Muscle of leg (tissue), 11 donors: ENCODE results near the gene ALS2. TPM values are rescaled to one million over a fixed set of nuclear protein-coding genes. Genes with fewer than 3 reads are reported as not detected.
"Not testable (repeated sequence)": the region's sequence is repeated elsewhere in the genome, so short reads cannot be mapped to it uniquely, and the experiment has no call there.

Experiments
- DNase-seq: peaks from one replicate; pipeline ENCODE4 v3.0.0; 2013
- H3K27ac ChIP-seq: one replicate; pipeline ENCODE4 v1.5.1; 2013; ENCODE audit warnings: mild to moderate bottlenecking, low read length, control low read depth
- H3K27me3 ChIP-seq: one replicate; pipeline ENCODE4 v1.6.1; 2013; ENCODE audit warnings: low read length; ENCODE audit not compliant: control insufficient read depth, insufficient read depth
- H3K36me3 ChIP-seq: one replicate; pipeline ENCODE4 v1.6.1; 2013; ENCODE audit warnings: low read length; ENCODE audit not compliant: control insufficient read depth, insufficient read depth
- H3K4me1 ChIP-seq: one replicate; pipeline ENCODE4 v1.6.1; 2013; ENCODE audit warnings: low read length; ENCODE audit not compliant: control insufficient read depth, insufficient read depth
- H3K4me3 ChIP-seq: one replicate; pipeline ENCODE4 v1.5.1; 2013; ENCODE audit warnings: low read length, control low read depth
- H3K9me3 ChIP-seq: replicated peaks from 2 replicates; pipeline ENCODE4 v1.6.1; 2013; ENCODE audit warnings: low read depth, low read length; ENCODE audit not compliant: control insufficient read depth
- WGBS: methylation state at CpG from one replicate; pipeline ENCODE4 v1.1.5; 2013; ENCODE audit warnings: missing lambda C conversion rate; ENCODE audit not compliant: insufficient coverage; 5-methylcytosine and 5-hydroxymethylcytosine counted together
- polyA plus RNA-seq, 8 donors: library from polyadenylated mRNA; unstranded; fragments of 120-200 nt; gene quantifications; one replicate each; pipeline versions ENCODE4 v1.2.1 to v1.2.3, GENCODE V29; 2013; ENCODE audit warnings: inconsistent platforms in 1 of 8, low replicate concordance in 1 of 8; ENCODE audit not compliant: insufficient read length in 8 of 8, insufficient read depth in 1 of 8
- total RNA-seq: library from RNA; stranded (reverse); fragments of 120-200 nt; gene quantifications from one replicate; pipeline ENCODE4 v1.2.4, GENCODE V29; 2013

ALS2 gene
- total and polyA plus RNA-seq, 9 donors = 11.2 to 20.9 (median 14.8) TPM

DNA sequence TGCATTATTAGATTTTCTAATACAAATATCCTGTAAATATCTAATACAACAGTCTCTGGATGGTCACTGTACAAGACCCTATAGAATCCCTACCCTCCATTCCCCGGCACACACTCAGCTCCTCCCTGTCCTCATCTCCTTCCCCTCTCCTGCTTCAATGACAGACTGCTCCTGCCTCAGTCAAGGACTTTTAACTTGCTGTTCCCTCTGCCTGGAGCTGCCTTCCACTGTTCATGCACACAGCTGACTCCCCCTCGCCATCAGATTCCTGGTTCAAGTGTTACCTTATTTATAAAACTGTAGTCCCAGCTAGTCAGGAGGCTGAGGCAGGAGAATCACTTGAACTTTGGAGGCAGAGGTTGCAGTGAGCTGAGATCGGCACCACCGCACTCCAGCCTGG is 28.9 kb upstream of the ALS2 start:
- H3K9me3 ChIP-seq = no peaks in the 10 kb centered on the region
- H3K4me1 ChIP-seq = peaks cover 10% of the 10 kb centered on the region
- no peaks in the 10 kb centered on the region for H3K27me3 ChIP-seq
- no peak for DNase-seq
- H3K27ac ChIP-seq = no peak overlapping the region
- no peaks in the 10 kb centered on the region for H3K36me3 ChIP-seq
- 67% methylated on average over 1 of the region's 4 CpGs for WGBS
- no peak overlapping the region for H3K4me3 ChIP-seq

DNA sequence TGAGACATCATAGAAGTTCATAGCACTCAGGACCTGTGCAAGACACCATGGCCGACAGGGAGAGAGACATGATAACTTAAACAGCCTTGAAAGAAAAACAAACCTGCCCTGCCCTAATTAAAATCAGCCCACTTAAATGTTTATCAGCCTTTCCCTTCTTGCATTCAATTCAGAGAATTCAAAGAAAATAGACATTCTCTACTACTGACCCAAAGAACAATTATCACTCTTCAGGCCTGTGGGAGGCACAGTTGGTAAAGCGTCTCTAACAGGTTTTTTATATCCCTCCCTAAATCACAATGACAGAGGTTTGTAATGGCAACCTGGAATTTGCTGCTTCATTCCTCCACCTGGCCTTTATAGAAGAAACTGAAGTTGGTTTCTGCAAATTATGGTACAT is 27.3 kb upstream of the ALS2 start:
- Histone ChIP-seq H3K4me3 (no peak overlapping the region), H3K27ac (no peak overlapping the region)
- WGBS = no CpG with 5 or more reads among the region's 2 CpGs

DNA sequence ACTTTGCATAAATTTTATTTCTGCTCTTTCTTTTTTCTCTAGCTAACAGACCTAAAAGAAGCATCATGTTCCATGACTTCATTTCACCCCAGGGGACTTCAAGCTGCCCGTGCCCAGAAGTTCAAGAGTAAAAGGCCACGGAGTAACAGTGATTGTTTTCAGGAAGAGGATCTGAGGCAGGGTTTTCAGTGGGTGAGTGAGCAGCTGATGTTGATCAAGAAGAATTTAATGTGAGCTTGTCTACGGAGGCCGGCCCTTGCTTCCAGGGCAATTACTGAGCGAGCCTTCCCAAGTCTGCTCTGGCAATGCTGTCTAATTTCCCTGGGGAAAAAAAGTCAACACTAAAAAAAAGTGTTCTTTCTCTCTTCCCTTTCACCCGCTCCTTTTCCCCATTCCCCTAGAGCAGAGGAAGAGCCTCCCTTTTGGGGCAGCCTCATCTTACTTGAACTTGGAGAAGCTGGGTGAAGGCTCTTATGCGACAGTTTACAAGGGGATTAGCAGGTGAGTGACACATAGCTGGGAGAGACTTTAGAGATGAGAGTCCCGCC is 26.8 kb upstream of the ALS2 start:
- Histone ChIP-seq H3K9me3 (no peaks in the 10 kb centered on the region), H3K4me1 (peaks cover 10% of the 10 kb centered on the region), H3K36me3 (no peaks in the 10 kb centered on the region), H3K4me3 (no peak overlapping the region), H3K27ac (peak overlapping the region; percentile 54), H3K27me3 (no peaks in the 10 kb centered on the region)
- peak; percentile 94 for DNase-seq
- WGBS = 20% methylated on average over 1 of the region's 8 CpGs

More for the DNA sequence above, 27.3 kb upstream of the ALS2 start:
- DNase-seq = no peak
- Histone ChIP-seq H3K9me3 (no peaks in the 10 kb centered on the region), H3K27me3 (no peaks in the 10 kb centered on the region), H3K4me1 (peaks cover 10% of the 10 kb centered on the region), H3K36me3 (no peaks in the 10 kb centered on the region)

DNA sequence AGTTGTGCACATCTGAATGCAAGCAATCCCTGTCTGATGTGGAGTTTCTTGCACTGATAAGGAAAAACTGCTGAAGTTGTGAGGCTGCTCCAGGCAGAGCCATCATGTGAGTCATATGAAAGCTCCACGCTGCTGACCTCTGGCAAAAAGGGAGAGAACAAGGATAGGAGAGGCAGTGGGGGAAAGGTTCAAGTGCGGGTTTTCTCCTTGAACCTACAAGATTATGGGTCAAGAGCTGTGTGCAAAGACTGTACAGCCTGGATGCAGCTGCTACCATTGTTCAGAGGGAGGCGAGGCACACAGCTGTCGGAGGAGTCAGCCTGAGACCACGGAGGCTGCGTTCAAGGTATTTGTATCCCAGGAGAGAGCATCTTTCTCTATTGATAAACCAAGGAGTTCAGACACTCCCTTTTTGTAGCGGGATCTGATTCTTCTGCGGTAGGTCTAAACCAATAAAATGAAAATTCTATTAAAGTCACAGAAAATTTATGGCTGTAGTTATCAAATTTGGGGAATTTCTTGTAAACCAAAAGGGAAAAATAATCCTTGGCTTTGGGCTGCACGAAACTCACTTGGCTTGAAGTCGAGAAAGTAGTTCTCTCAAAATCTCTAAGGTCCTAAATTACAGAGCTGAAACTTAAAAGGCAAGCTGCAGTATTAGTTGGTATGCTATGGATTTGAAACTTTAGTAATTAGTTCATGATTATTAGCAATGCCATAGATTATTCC is 25.9 kb upstream of the ALS2 start, which contains the start of gene CDK15:
CDK15 (plus strand) TSS at position 96 of the 729 bp plus-strand sequence; CDS start at position 224, 128 bp downstream.
- DNase-seq = peak; percentile 71
- peak within 1 kb of the TSS; percentile 40 for H3K27ac ChIP-seq
- H3K4me3 ChIP-seq = no peak within 1 kb of the TSS
- peaks cover 10% of the 10 kb centered on the region for H3K4me1 ChIP-seq
- no peaks in the 10 kb centered on the region for H3K36me3 ChIP-seq
- H3K27me3 ChIP-seq = no peaks in the 10 kb centered on the region
- 22% methylated on average over 4 of the region's 10 CpGs for WGBS
- H3K9me3 ChIP-seq = no peaks in the 10 kb centered on the region

DNA sequence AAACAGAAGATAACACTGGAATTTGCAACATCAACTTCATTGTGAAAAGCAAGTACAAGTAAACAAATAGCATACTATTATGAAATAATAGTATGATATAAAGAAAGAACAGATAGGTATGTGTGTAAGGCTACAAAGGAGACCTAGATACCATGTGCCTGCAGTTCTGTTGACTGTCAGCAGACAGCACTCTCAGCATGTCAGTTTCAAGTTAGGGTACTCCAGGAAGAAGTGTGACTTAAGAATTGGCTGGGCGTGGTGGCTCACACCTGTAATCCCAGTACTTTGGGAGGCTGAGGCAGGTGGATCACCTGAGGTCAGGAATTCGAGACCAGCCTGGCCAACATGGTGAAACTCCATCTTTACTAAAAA is 18.2 kb upstream of the ALS2 start:
- not testable (repeated sequence) for H3K9me3 ChIP-seq

DNA sequence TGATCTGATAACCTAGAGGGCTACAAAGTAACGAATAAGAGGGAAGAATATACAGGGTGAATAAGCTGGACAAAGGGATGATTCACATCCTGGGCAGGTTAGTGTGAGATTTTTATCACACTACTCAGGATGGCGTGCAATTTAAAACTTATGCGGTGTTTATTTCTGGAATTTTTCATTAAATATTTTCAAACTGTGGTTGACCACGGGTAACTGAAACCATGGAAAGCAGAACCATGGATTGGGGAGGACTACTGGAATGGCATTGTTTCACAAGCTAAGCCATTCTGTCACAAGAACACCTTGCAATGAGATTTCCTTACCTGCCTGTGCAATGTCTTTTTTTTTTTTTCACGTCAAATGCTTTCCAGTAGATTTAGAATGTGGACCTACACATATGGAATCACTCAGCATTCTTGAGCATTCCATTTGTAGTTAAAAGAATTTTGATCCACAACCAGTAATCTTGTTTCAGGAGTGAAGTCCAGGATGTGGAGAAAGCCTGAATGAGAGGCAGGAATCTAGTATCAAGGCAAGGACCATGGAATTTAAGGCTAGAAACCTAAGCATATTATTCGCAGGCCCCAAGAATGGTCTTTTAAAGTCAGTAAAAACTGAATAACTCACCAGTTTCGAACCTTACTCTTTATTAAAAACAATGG is 17.6 kb upstream of the ALS2 start:
- Histone ChIP-seq H3K27me3 (no peaks in the 10 kb centered on the region), H3K36me3 (no peaks in the 10 kb centered on the region), H3K27ac (no peak overlapping the region), H3K9me3 (no peaks in the 10 kb centered on the region), H3K4me3 (no peak overlapping the region), H3K4me1 (no peaks in the 10 kb centered on the region)
- DNase-seq = peak; percentile 22
- WGBS = no CpG with 5 or more reads among the region's 7 CpGs

More for the DNA sequence above, 18.2 kb upstream of the ALS2 start:
- WGBS = no CpG with 5 or more reads among the region's 2 CpGs
- not testable (repeated sequence) for H3K27me3 ChIP-seq, H3K4me3 ChIP-seq, H3K4me1 ChIP-seq, H3K27ac ChIP-seq, H3K36me3 ChIP-seq
- DNase-seq = peak; percentile 11

DNA sequence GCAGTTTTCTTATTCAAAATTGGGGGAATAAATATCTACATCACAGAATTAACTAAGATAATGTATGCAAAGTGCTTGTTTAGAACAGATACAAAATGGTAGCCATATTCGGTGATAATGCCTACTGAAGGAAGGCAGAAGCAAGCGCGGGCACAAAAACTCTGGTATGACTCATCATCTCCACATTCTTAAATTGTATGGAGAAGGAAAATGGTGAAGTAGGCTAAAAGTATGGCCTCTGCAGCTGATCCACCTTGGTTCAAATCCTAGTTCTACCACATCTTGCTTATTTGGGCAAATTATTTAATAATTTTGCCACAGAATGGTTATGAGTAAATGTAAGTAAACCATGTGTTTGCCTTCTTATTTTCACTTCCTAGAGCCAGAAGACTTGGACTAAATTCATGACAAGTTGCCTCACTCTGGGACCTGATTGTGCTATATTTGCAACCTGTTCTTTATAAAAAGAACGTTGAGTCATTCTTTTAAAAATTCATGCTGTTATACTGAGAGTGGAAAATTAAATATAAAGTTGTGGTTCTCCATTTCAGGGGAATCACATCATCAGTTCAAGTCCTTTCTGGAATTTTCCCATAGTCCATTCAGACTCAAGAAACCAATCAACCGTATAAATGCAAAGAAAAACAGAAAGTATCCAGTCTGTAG is 16.6 kb upstream of the ALS2 start:
- H3K4me1 ChIP-seq = no peaks in the 10 kb centered on the region
- peak; percentile 12 for DNase-seq
- no peak overlapping the region for H3K27ac ChIP-seq
- no peaks in the 10 kb centered on the region for H3K36me3 ChIP-seq
- H3K27me3 ChIP-seq = no peaks in the 10 kb centered on the region
- no peaks in the 10 kb centered on the region for H3K9me3 ChIP-seq
- no CpG with 5 or more reads among the region's 5 CpGs for WGBS
- H3K4me3 ChIP-seq = no peak overlapping the region

DNA sequence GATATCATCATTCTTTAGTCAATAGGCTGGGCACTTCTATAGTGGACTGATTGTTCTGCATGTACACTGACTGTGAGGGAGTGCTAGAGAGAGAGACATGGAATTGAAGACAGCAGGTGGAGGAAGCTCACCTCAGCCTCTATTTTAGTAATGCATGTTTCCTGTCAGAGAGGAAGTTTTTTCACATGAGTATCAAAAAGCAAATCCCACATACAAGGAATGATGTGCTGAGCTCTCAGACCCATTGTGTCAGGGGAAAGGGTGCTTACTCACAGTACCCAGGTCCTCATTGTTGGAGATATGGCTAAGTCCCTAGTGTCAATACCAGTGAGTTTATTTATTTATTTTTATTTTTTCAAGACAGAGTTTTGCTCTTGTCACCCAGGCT is 15.7 kb upstream of the ALS2 start:
- no peak for DNase-seq
- no peaks in the 10 kb centered on the region for H3K9me3 ChIP-seq
- H3K27me3 ChIP-seq = no peaks in the 10 kb centered on the region
- H3K36me3 ChIP-seq = no peaks in the 10 kb centered on the region
- no peak overlapping the region for H3K4me3 ChIP-seq
- H3K27ac ChIP-seq = no peak overlapping the region
- H3K4me1 ChIP-seq = no peaks in the 10 kb centered on the region

DNA sequence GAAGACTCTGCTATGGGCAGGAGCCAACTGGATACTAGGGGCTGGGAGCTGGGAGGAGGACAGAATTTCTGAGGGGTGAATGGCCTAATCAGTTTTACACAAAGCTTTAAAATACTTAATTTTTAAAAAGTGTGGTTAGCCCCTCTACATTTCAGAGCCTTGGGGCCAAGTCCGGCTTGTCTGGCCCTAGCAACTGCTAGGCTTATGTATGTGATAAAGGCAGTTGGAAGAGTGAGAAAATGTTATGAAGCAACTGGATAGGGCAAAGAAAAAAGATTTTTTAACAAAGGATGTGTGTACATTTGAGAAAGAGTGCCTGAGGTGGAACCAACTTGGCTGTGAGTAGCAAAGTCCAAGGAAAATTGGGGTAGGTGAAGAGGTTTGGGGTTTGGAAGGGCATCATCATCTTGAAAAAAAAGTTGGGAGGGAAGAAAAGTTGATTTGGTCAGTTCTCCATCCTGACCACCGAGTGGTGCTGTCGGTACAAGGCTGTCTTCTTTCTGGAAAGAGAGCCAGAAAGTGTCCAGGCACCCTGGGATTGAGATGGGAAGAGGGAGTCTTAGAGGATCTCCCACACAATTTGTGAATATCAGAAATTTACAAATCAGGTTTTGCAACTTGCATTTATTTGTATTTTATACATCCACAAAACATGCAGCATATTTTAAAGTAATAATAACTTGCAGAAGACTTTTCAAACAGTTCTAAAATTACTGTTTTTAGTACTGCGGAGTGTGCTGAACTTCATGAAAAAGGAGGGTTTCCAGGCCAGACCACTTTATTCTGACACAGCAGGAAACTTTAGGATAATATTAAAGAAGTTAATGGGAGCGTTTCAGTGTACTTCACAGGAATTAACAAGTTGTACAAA is 15.1 kb upstream of the ALS2 start:
- no peaks in the 10 kb centered on the region for H3K4me1 ChIP-seq
- H3K4me3 ChIP-seq = no peak overlapping the region
- H3K9me3 ChIP-seq = no peaks in the 10 kb centered on the region
- H3K27me3 ChIP-seq = no peaks in the 10 kb centered on the region
- no peaks in the 10 kb centered on the region for H3K36me3 ChIP-seq
- H3K27ac ChIP-seq = no peak overlapping the region
- 0% methylated on average over 2 of the region's 5 CpGs for WGBS
- peak; percentile 57 for DNase-seq
